GM12878 (cell line): ENCODE measurements around the gene EGFR. TPM values are rescaled to one million over a fixed set of nuclear protein-coding genes. Genes with fewer than 3 reads are reported as not detected.
A peak's percentile ranks its signal among the peaks of the same experiment; 100 is the strongest.

Experiments
- ATF3 ChIP-seq: IDR thresholded peaks from 2 replicates; pipeline ENCODE4 v1.6.1; 2011; ENCODE audit warnings: low read depth, mild to moderate bottlenecking, low read length, moderate library complexity, borderline replicate concordance; ENCODE audit errors: extremely low read depth
- ATF7 ChIP-seq: fragments of 450-650 bp; IDR thresholded peaks from 2 replicates; pipeline ENCODE4 v1.6.1; 2016; ENCODE audit warnings: low read depth, mild to moderate bottlenecking
- BCL11A ChIP-seq: IDR thresholded peaks from 2 replicates; pipeline ENCODE4 v1.6.1; 2011; ENCODE audit warnings: low read depth, low read length
- CREM ChIP-seq: IDR thresholded peaks from 2 replicates; pipeline ENCODE4 v1.6.1; 2014; ENCODE audit warnings: antibody characterized with exemption, low read depth
- FOS ChIP-seq: IDR thresholded peaks from 3 replicates; pipeline ENCODE4 v1.6.1; 2011; ENCODE audit warnings: borderline replicate concordance; ENCODE audit not compliant: insufficient read length; ENCODE audit errors: extremely low read depth
- HDGF ChIP-seq: fragments of 450-650 bp; IDR thresholded peaks from 2 replicates; pipeline ENCODE4 v1.6.1; 2016; ENCODE audit warnings: antibody characterized with exemption
- IKZF1 ChIP-seq: fragments of 450-650 bp; conservative IDR thresholded peaks from 2 replicates; pipeline ENCODE4 v1.6.1; 2017; ENCODE audit warnings: antibody characterized with exemption, mild to moderate bottlenecking
- IKZF2 ChIP-seq, 2 experiments: fragments of 450-650 bp; IDR thresholded peaks; 2 replicates each; pipeline ENCODE4 v1.6.1; 2017; ENCODE audit warnings: mild to moderate bottlenecking in 2 of 2, moderate library complexity in 2 of 2
- IRF4 ChIP-seq: IDR thresholded peaks from 2 replicates; pipeline ENCODE4 v1.6.1; 2011; ENCODE audit warnings: low read depth, low read length
- MTA3 ChIP-seq: IDR thresholded peaks from 2 replicates; pipeline ENCODE4 v1.6.1; 2012; ENCODE audit warnings: low read length, inconsistent platforms, borderline replicate concordance
- NBN ChIP-seq: fragments of 450-650 bp; IDR thresholded peaks from 2 replicates; pipeline ENCODE4 v1.6.1; 2016
- NFYA ChIP-seq: IDR thresholded peaks from 2 replicates; pipeline ENCODE4 v1.6.1; 2011; ENCODE audit warnings: low read depth, mild to moderate bottlenecking, low read length, improper control_type of control experiment, borderline replicate concordance
- PML ChIP-seq: IDR thresholded peaks from 2 replicates; pipeline ENCODE4 v1.6.1; 2012; ENCODE audit warnings: low read length, inconsistent platforms
- POU2F2 ChIP-seq: IDR thresholded peaks from 3 replicates; pipeline ENCODE4 v1.6.1; 2011; ENCODE audit warnings: low read depth, mild to moderate bottlenecking, low read length, borderline replicate concordance
- RELB ChIP-seq: fragments of 450-650 bp; IDR thresholded peaks from 2 replicates; pipeline ENCODE4 v1.6.1; 2017; ENCODE audit warnings: low read depth, mild to moderate bottlenecking, moderate library complexity
- TCF12 ChIP-seq: IDR thresholded peaks from 2 replicates; pipeline ENCODE4 v1.6.1; 2011; ENCODE audit warnings: low read depth, mild to moderate bottlenecking, low read length
- WRNIP1 ChIP-seq: IDR thresholded peaks from 2 replicates; pipeline ENCODE4 v1.6.1; 2011; ENCODE audit warnings: low read depth, low read length, improper control_type of control experiment, borderline replicate concordance
- polyA plus RNA-seq, 11 experiments: library from polyadenylated mRNA; depleted of rRNA in 4 of 11; unstranded in 6 of 11; stranded (reverse) in 5 of 11; fragments of >200 nt; fragmentation: Nextera tagmentation in 4 of 11; fragmentation: Illumina TruSeq in 1 of 11; extraction: Ambion mirVana in 4 of 11; extraction: Trizol in 1 of 11; gene quantifications; 1 replicate in 1 of 11; 2 replicates in 10 of 11; pipeline versions ENCODE4 v1.2.1 to v1.2.3, GENCODE V29; 2011 to 2016; ENCODE audit warnings: inconsistent platforms in 2 of 11, missing spikeins in 2 of 11, low read depth in 1 of 11
- total RNA-seq, 4 experiments: library from RNA; depleted of rRNA in 3 of 4; stranded (reverse); fragments of >200 nt in 3 of 4; fragmentation: Illumina TruSeq in 1 of 4; extraction: Trizol in 1 of 4; gene quantifications; 2 replicates each; pipeline versions ENCODE4 v1.2.1 to v1.2.3, GENCODE V29; 2013 to 2021
- TF ChIP-seq, protein P1 (sequence below): IDR thresholded peaks from 2 replicates; pipeline ENCODE4 v1.6.1; 2012; ENCODE audit warnings: improper control_type of control experiment, low read depth, low read length; ENCODE audit not compliant: insufficient replicate concordance
- TF ChIP-seq, protein P2 (sequence below): fragments of 450-650 bp; formaldehyde crosslinking; IDR thresholded peaks from 2 replicates; pipeline ENCODE4 v1.4.0; 2020; ENCODE audit warnings: mild to moderate bottlenecking, moderate library complexity

The EGFR gene
- total and polyA plus RNA-seq, 10 of the 15 experiments (the other 5 are each of a cell fraction or from before 2014, with no cell fraction given): 0.01 to 0.31 TPM; not detected in 8

GRCh38 chr7:55073976-55074528 is 55.2 kb downstream of the EGFR start (continued):
- TF ChIP-seq, protein P1, sequence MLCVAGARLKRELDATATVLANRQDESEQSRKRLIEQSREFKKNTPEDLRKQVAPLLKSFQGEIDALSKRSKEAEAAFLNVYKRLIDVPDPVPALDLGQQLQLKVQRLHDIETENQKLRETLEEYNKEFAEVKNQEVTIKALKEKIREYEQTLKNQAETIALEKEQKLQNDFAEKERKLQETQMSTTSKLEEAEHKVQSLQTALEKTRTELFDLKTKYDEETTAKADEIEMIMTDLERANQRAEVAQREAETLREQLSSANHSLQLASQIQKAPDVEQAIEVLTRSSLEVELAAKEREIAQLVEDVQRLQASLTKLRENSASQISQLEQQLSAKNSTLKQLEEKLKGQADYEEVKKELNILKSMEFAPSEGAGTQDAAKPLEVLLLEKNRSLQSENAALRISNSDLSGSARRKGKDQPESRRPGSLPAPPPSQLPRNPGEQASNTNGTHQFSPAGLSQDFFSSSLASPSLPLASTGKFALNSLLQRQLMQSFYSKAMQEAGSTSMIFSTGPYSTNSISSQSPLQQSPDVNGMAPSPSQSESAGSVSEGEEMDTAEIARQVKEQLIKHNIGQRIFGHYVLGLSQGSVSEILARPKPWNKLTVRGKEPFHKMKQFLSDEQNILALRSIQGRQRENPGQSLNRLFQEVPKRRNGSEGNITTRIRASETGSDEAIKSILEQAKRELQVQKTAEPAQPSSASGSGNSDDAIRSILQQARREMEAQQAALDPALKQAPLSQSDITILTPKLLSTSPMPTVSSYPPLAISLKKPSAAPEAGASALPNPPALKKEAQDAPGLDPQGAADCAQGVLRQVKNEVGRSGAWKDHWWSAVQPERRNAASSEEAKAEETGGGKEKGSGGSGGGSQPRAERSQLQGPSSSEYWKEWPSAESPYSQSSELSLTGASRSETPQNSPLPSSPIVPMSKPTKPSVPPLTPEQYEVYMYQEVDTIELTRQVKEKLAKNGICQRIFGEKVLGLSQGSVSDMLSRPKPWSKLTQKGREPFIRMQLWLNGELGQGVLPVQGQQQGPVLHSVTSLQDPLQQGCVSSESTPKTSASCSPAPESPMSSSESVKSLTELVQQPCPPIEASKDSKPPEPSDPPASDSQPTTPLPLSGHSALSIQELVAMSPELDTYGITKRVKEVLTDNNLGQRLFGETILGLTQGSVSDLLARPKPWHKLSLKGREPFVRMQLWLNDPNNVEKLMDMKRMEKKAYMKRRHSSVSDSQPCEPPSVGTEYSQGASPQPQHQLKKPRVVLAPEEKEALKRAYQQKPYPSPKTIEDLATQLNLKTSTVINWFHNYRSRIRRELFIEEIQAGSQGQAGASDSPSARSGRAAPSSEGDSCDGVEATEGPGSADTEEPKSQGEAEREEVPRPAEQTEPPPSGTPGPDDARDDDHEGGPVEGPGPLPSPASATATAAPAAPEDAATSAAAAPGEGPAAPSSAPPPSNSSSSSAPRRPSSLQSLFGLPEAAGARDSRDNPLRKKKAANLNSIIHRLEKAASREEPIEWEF: peak; percentile 82
- TF ChIP-seq ATF3 (no peak), PML (peak; percentile 89; the same call in 1 of the 2 replicates), NFYA (no peak), WRNIP1 (0 out of 2 replicates have a peak, but pooled peaks have one; percentile 75), ATF7 (peak; percentile 99), TCF12 (0 out of 2 replicates have a peak, but pooled peaks have one; percentile 63), FOS (no peak), IKZF2 (IDR thresholded peaks at IDR 0.05) (peak; percentile 96 to 97), HDGF (no peak), BCL11A (0 out of 2 replicates have a peak, but pooled peaks have one; percentile 37), CREM (no peak; the same call in none of the 2 replicates), MTA3 (0 out of 2 replicates have a peak, but pooled peaks have one; percentile 71), IKZF1 (peak; percentile 87), RELB (peak; percentile 87), IRF4 (peak; percentile 67), NBN (peak; percentile 89; the same call in 1 of the 2 replicates), POU2F2 (0 out of 3 replicates have a peak, but pooled peaks have one; percentile 29)
- TF ChIP-seq, protein P2, sequence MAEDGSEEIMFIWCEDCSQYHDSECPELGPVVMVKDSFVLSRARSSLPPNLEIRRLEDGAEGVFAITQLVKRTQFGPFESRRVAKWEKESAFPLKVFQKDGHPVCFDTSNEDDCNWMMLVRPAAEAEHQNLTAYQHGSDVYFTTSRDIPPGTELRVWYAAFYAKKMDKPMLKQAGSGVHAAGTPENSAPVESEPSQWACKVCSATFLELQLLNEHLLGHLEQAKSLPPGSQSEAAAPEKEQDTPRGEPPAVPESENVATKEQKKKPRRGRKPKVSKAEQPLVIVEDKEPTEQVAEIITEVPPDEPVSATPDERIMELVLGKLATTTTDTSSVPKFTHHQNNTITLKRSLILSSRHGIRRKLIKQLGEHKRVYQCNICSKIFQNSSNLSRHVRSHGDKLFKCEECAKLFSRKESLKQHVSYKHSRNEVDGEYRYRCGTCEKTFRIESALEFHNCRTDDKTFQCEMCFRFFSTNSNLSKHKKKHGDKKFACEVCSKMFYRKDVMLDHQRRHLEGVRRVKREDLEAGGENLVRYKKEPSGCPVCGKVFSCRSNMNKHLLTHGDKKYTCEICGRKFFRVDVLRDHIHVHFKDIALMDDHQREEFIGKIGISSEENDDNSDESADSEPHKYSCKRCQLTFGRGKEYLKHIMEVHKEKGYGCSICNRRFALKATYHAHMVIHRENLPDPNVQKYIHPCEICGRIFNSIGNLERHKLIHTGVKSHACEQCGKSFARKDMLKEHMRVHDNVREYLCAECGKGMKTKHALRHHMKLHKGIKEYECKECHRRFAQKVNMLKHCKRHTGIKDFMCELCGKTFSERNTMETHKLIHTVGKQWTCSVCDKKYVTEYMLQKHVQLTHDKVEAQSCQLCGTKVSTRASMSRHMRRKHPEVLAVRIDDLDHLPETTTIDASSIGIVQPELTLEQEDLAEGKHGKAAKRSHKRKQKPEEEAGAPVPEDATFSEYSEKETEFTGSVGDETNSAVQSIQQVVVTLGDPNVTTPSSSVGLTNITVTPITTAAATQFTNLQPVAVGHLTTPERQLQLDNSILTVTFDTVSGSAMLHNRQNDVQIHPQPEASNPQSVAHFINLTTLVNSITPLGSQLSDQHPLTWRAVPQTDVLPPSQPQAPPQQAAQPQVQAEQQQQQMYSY (CRISPR knock-in tag): no peak
